ENCODE data around the gene DMRT2. TPM values are rescaled to one million over a fixed set of nuclear protein-coding genes. Genes with fewer than 3 reads are reported as not detected.

Gene DMRT2
- total RNA-seq, 1 donor from 2014 or later, result 19.1 TPM

DNA sequence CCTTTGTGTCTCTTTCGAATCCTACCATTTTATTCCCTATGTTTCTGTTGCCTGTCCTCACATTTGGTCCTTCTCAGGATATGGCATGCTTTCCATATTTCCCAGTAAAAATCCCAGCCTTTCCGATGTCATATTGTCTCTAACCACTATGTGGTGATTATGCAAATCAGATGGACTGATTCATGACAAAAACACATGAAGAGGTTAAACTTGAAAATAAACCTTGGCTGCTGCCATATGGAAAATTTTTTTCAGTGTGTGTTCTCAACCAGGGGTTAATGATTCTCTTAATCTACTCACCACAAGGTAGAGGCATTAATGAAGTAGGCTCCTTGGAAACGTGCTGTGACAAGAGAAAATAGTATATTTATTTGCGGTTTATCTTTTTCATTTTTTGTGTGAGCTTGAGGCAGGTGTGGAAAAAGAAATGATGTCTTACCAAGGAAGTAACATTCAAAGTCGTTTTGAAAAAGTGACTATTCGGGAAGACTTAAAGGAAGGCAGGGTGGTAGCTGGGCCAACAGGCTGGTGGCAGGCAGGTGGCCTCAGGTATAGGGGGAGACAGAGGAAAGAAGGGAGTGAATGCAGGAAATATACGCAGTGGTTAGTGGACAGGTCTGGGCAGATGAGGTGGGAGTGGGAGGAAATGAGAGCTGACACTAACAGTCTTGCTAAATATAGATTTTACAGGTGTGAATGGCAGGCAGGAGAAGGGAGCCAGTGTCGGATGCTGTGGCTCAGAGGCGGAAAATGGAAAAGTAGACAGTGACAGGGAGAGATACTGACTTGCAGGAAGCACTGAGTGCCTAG, 46.2 kb downstream of the DMRT2 start:
- no peak for DNase-seq

DNA sequence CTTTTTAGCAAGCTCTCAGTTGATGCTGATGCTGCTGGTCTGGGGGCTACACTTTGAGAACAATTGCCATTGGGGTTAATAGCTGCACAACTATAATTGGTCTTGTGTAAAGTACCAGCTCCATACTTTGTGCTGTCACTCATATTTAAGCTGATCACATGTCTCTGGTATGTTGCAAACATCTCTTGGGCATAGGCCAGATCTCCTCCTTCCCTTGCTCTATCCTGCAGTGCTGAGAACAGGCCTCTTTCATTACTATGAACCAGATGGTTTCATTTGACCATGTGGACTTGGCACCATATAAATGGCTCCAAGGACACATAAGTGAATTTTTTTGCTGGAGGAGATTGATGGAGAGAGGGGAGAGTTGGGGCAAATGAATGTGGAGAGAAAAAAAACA, 48.4 kb downstream of the DMRT2 start:
- peak; percentile 25 for DNase-seq

DNA sequence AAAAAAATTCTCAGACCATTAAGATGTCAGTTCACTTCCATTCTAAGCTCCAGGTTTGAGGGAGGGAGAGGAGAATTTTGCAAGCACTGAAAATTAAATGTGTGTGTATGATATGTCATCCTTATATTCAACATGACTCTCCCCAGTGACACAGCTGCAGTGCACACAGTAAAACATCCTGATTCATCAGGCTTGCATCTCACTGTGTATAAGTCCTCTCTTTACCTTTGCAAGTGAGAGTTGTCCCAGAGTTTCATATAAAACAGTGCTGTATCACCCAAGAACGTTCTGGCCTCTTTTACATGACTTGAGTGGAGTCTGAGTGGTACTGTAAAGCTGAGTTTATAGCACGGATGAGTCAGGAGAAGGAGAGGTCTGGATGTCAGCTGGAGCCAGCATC, 50.0 kb downstream of the DMRT2 start:
- DNase-seq, result no peak

DNA sequence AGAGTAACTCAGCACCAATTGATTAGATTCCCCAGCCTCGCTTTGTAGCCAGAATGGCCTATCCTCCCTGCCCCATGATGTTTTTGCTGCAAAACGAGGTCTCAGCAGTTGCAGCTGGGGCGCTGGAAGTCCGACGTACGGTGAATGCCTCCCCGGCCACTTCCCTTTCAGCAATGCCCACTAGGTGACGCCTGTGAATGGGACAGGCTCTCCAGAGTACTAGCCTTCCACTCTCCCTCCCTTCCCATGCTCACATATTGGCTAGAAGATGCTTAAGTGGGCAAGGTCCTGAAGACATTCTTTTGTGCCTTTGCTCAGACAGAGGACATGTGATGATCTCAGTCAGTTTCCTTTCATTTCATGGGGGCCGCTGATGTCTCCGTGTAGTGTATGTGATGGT, 50.8 kb downstream of the DMRT2 start:
- DNase-seq, result peak; percentile 81

- DNase-seq, result no peak
These were observed 51.9 kb downstream of the DMRT2 start for GRCh38 chr9:1101846-1102641.

GRCh38 chr9:1102642-1102970, 52.4 kb downstream of the DMRT2 start:
- DNase-seq, result peak; percentile 9

Small RNAs within 50 kb of the gene (small RNA-seq; reads per million reads assigned to genes)
- gene RNU6-1073P (ENCODE audit: low replicate concordance), result not detected

Other genes with a start within 250 kb of the DMRT2 start
- gene DMRT1, start 208.7 kb upstream of the DMRT2 start, total RNA-seq, result not detected
- gene DMRT3, start 73.7 kb upstream of the DMRT2 start, total RNA-seq, result not detected